ENCODE measurements around the gene WDR70. TPM values are rescaled to one million over a fixed set of nuclear protein-coding genes. Genes with fewer than 3 reads are reported as not detected.

WDR70 gene
- total and polyA plus RNA-seq, 10 of the 15 experiments (the other 5 are each of a cell fraction or from before 2014, with no cell fraction given) = 10.9 to 33.6 (median 29.1) TPM

GRCh38 chr5:37738057-37738691 is 359.1 kb downstream of the WDR70 start (continued):
- no peak for TF ChIP-seq SMARCA5 (IDR thresholded peaks at IDR 0.05)
- TF ChIP-seq EP300 (IDR thresholded peaks at IDR 0.05; ENCODE audit: borderline replicate concordance in 1 of 2, control insufficient read depth in 1 of 2, low read depth in 2 of 2, low read length in 2 of 2) = peak; percentile 43 to 73; a peak in 1 of 4 replicates
- peak in 1 of 2 experiments; percentile 52; a peak in 1 of 4 replicates for TF ChIP-seq CEBPB (IDR thresholded peaks at IDR 0.05; ENCODE audit: borderline replicate concordance in 1 of 2, low read depth in 2 of 2, low read length in 2 of 2)
- peak; percentile 98 for TF ChIP-seq RUNX3 (IDR thresholded peaks at IDR 0.05; ENCODE audit: low read length)
- TF ChIP-seq MEF2B (IDR thresholded peaks at IDR 0.05; ENCODE audit: partially characterized antibody, poor library complexity, severe bottlenecking) = peak; percentile 78
- TF ChIP-seq BCL11A (IDR thresholded peaks at IDR 0.05; ENCODE audit: low read depth, low read length) = peak; percentile 50
- no peak for TF ChIP-seq PRDM15 (CRISPR knock-in tag; IDR thresholded peaks at IDR 0.05)
- 0 out of 2 replicates have a peak, but pooled peaks have one; percentile 34 for TF ChIP-seq RELB (IDR thresholded peaks at IDR 0.05; ENCODE audit: low read depth)
- TF ChIP-seq ESRRA (IDR thresholded peaks at IDR 0.05; ENCODE audit: low read length) = no peak
- peak; percentile 85 for TF ChIP-seq CBFB (IDR thresholded peaks at IDR 0.05; ENCODE audit: low read depth)
- no peak for TF ChIP-seq MYB (IDR thresholded peaks at IDR 0.05; ENCODE audit: borderline replicate concordance, low read depth, low read length)
- TF ChIP-seq FOXM1 (IDR thresholded peaks at IDR 0.05; ENCODE audit: low read depth, low read length) = peak; percentile 69; the same call in 1 of the 2 replicates
- TF ChIP-seq HDGF (IDR thresholded peaks at IDR 0.05) = no peak
- TF ChIP-seq CREM (IDR thresholded peaks at IDR 0.05; ENCODE audit: low read depth) = peak; percentile 33; the same call in 1 of the 2 replicates
- no peak for TF ChIP-seq WRNIP1 (IDR thresholded peaks at IDR 0.05; ENCODE audit: borderline replicate concordance, low read depth, low read length)
- no peak for TF ChIP-seq RFX5 (IDR thresholded peaks at IDR 0.05; ENCODE audit: low read depth, low read length)
- TF ChIP-seq ZNF274 (IDR thresholded peaks at IDR 0.05; ENCODE audit: insufficient read depth, insufficient read length) = no peak
- TF ChIP-seq CTCF (IDR thresholded peaks at IDR 0.05 in 2 of 3, conservative IDR thresholded peaks at IDR 0.05 in 1 of 3; ENCODE audit: control insufficient read depth in 2 of 3, extremely low read depth in 1 of 3, insufficient read depth in 1 of 3, low read depth in 3 of 3, low read length in 3 of 3) = no peak
- no peak for TF ChIP-seq EED (IDR thresholded peaks at IDR 0.05; ENCODE audit: low read depth)
- TF ChIP-seq NFYA (IDR thresholded peaks at IDR 0.05; ENCODE audit: borderline replicate concordance, low read depth, low read length) = no peak
- TF ChIP-seq TCF3 (IDR thresholded peaks at IDR 0.05; ENCODE audit: borderline replicate concordance, insufficient read depth, low read depth, low read length) = no peak
- TF ChIP-seq EGR1 (IDR thresholded peaks at IDR 0.05; ENCODE audit: borderline replicate concordance in 1 of 2, low read depth in 2 of 2, low read length in 2 of 2) = no peak
- TF ChIP-seq SUPT20H (IDR thresholded peaks at IDR 0.05; ENCODE audit: borderline replicate concordance, control insufficient read depth, low read depth, low read length) = no peak

All from GM12878 (cell line).